K562 (cell line): Measurements from ENCODE around the gene PCDHB13.

Experiments
- ATF7 ChIP-seq: fragments of 450-650 bp; IDR thresholded peaks from 2 replicates; pipeline ENCODE4 v1.7.1; 2014; ENCODE audit warnings: mild to moderate bottlenecking, moderate library complexity
- ETV5 ChIP-seq: sonication (generic); formaldehyde crosslinking; IDR thresholded peaks from 2 replicates; pipeline ENCODE4 v1.4.0; 2020; ENCODE audit warnings: low read depth, mild to moderate bottlenecking, missing genetic modification reagents
- KLF6 ChIP-seq: fragments of 250-450 bp; sonication (Bioruptor Pico); IDR thresholded peaks from 2 replicates; pipeline ENCODE4 v1.4.0; 2020; ENCODE audit warnings: mild to moderate bottlenecking, moderate library complexity, borderline replicate concordance
- MAFK ChIP-seq: IDR thresholded peaks from 2 replicates; pipeline ENCODE4 v1.6.1; 2011; ENCODE audit warnings: low read length, improper control_type of control experiment
- MTA1 ChIP-seq: fragments of 450-650 bp; IDR thresholded peaks from 2 replicates; pipeline ENCODE4 v1.6.1; 2017; ENCODE audit warnings: borderline replicate concordance
- RAD51 ChIP-seq: fragments of 450-650 bp; IDR thresholded peaks from 2 replicates; pipeline ENCODE4 v1.7.1; 2016; ENCODE audit warnings: low read depth, mild to moderate bottlenecking, borderline replicate concordance
- SP1 ChIP-seq: sonication (generic); formaldehyde crosslinking; IDR thresholded peaks from 2 replicates; pipeline ENCODE4 v1.8.1; 2022; ENCODE audit warnings: mild to moderate bottlenecking, missing genetic modification reagents
- ZKSCAN1 ChIP-seq: fragments of 150-350 bp; IDR thresholded peaks from 2 replicates; pipeline ENCODE4 v1.6.1; 2016; ENCODE audit warnings: low read depth, low read length
- ZSCAN29 ChIP-seq: fragments of 450-650 bp; IDR thresholded peaks from 2 replicates; pipeline ENCODE4 v1.6.1; 2017
- TF ChIP-seq, protein P1 (sequence below), 3 experiments: fragments of 200-800 bp in 1 of 3; fragments of 250-450 bp in 1 of 3; fragments of 450-650 bp in 1 of 3; sonication (Bioruptor Pico) in 1 of 3; sonication (Bioruptor generic) in 1 of 3; formaldehyde crosslinking in 1 of 3; IDR thresholded peaks; 2 replicates each; pipeline versions ENCODE4 v1.6.1 to v1.8.0; 2016 to 2022; ENCODE audit warnings: mild to moderate bottlenecking in 2 of 3, missing genetic modification characterization in 2 of 3, missing compliant biosample characterization in 1 of 3, moderate library complexity in 1 of 3
- TF ChIP-seq, protein P2 (sequence below), 3 experiments: IDR thresholded peaks in 2 of 3; conservative IDR thresholded peaks in 1 of 3; 2 replicates each; pipeline ENCODE4 v1.5.1; 2011 to 2012; ENCODE audit warnings: low read length in 3 of 3, mild to moderate bottlenecking in 3 of 3, control low read depth in 2 of 3, improper control_type of control experiment in 1 of 3, inconsistent platforms in 1 of 3, low read depth in 1 of 3, mixed read lengths in 1 of 3, moderate library complexity in 1 of 3; ENCODE audit not compliant: insufficient read depth in 2 of 3

DNA sequence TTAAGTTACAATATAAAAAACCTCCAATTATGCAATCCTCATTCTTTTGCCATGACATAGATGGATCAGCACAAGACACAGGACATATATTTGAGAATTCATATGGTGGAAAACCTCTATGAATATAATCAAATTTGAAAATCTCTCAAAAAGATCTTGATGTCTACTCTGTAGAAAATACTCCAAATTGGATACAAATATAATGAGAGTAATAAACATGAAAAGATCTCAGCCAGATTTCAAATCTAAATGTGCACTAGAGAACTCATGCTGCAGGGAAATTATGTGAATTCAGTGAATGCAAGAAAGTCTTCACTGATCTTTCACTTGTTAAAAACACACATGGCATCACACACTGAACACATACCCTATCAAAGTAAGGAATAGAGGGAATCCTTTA lies 45.2 kb downstream of the PCDHB13 start:
- TF ChIP-seq ATF7: no peak
- TF ChIP-seq, protein P1, sequence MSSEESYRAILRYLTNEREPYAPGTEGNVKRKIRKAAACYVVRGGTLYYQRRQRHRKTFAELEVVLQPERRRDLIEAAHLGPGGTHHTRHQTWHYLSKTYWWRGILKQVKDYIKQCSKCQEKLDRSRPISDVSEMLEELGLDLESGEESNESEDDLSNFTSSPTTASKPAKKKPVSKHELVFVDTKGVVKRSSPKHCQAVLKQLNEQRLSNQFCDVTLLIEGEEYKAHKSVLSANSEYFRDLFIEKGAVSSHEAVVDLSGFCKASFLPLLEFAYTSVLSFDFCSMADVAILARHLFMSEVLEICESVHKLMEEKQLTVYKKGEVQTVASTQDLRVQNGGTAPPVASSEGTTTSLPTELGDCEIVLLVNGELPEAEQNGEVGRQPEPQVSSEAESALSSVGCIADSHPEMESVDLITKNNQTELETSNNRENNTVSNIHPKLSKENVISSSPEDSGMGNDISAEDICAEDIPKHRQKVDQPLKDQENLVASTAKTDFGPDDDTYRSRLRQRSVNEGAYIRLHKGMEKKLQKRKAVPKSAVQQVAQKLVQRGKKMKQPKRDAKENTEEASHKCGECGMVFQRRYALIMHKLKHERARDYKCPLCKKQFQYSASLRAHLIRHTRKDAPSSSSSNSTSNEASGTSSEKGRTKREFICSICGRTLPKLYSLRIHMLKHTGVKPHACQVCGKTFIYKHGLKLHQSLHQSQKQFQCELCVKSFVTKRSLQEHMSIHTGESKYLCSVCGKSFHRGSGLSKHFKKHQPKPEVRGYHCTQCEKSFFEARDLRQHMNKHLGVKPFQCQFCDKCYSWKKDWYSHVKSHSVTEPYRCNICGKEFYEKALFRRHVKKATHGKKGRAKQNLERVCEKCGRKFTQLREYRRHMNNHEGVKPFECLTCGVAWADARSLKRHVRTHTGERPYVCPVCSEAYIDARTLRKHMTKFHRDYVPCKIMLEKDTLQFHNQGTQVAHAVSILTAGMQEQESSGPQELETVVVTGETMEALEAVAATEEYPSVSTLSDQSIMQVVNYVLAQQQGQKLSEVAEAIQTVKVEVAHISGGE (CRISPR knock-in tag; IDR thresholded peaks at IDR 0.05): no peak
- TF ChIP-seq, protein P2, sequence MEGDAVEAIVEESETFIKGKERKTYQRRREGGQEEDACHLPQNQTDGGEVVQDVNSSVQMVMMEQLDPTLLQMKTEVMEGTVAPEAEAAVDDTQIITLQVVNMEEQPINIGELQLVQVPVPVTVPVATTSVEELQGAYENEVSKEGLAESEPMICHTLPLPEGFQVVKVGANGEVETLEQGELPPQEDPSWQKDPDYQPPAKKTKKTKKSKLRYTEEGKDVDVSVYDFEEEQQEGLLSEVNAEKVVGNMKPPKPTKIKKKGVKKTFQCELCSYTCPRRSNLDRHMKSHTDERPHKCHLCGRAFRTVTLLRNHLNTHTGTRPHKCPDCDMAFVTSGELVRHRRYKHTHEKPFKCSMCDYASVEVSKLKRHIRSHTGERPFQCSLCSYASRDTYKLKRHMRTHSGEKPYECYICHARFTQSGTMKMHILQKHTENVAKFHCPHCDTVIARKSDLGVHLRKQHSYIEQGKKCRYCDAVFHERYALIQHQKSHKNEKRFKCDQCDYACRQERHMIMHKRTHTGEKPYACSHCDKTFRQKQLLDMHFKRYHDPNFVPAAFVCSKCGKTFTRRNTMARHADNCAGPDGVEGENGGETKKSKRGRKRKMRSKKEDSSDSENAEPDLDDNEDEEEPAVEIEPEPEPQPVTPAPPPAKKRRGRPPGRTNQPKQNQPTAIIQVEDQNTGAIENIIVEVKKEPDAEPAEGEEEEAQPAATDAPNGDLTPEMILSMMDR (IDR thresholded peaks at IDR 0.05 in 2 of 3, conservative IDR thresholded peaks at IDR 0.05 in 1 of 3; ENCODE audit: insufficient read depth in 2 of 3, low read depth in 1 of 3, low read length in 3 of 3): no peak
- no peak for TF ChIP-seq MAFK
- no peak for TF ChIP-seq KLF6
- no peak for TF ChIP-seq ZSCAN29
- no peak for TF ChIP-seq SP1 (CRISPR knock-in tag)
- no peak for TF ChIP-seq ZKSCAN1
- TF ChIP-seq ETV5 (CRISPR knock-in tag): no peak
- TF ChIP-seq RAD51: no peak
- TF ChIP-seq MTA1: no peak
